GM21723 (cell line): ENCODE results near the gene VSNL1.
A peak's percentile ranks its signal among the peaks of the same experiment; 100 is the strongest.

ENCODE experiments used
- ATAC-seq: cut with Tn5 transposase; IDR thresholded peaks from one replicate; pipeline ENCODE4 v1.9.1; 2021; ENCODE audit warnings: mild to moderate bottlenecking, moderate library complexity; ENCODE audit not compliant: unreplicated experiment

Gene VSNL1

GRCh38 chr2:17540093-17540812 is at the start of gene VSNL1:
TSS of gene VSNL1 (plus strand) at chr2:17540696. CDS start at chr2:17592075, 51,379 bp downstream.
- no peak for ATAC-seq

- no peak for ATAC-seq
These were observed 44.9 kb upstream of the VSNL1 start for GRCh38 chr2:17495590-17495989.

GRCh38 chr2:17497718-17498117 is 42.8 kb upstream of the VSNL1 start:
- ATAC-seq = no peak

- ATAC-seq = no peak
These were observed 33.5 kb upstream of the VSNL1 start for GRCh38 chr2:17506736-17507616.

GRCh38 chr2:17515652-17516051 is 24.8 kb upstream of the VSNL1 start:
- peak; percentile 44 for ATAC-seq

GRCh38 chr2:17517481-17518211 is 22.9 kb upstream of the VSNL1 start:
- peak; percentile 31 for ATAC-seq

GRCh38 chr2:17518212-17519154 is 22.0 kb upstream of the VSNL1 start, which contains the start of gene RAD51AP2:
TSS of gene RAD51AP2 (minus strand) at chr2:17518440. CDS start at chr2:17518415, 25 bp downstream.
- peak; percentile 89 for ATAC-seq

GRCh38 chr2:17519486-17519885 is 21.0 kb upstream of the VSNL1 start:
- ATAC-seq = no peak

- ATAC-seq = no peak
These were observed 19.7 kb upstream of the VSNL1 start for GRCh38 chr2:17520761-17521160.

GRCh38 chr2:17521621-17522020 is 18.9 kb upstream of the VSNL1 start:
- no peak for ATAC-seq

- no peak for ATAC-seq
These were observed 18.2 kb upstream of the VSNL1 start for GRCh38 chr2:17522303-17522702.

- no peak for ATAC-seq
These were observed 10.7 kb upstream of the VSNL1 start for GRCh38 chr2:17529771-17530170.

GRCh38 chr2:17533546-17533945 is 7.0 kb upstream of the VSNL1 start:
- ATAC-seq = no peak

GRCh38 chr2:17536416-17536815 is 4.1 kb upstream of the VSNL1 start:
- ATAC-seq = no peak

GRCh38 chr2:17538022-17538843 is 2.3 kb upstream of the VSNL1 start:
- no peak for ATAC-seq

GRCh38 chr2:17538844-17539554 is 1.5 kb upstream of the VSNL1 start:
- no peak for ATAC-seq

- no peak for ATAC-seq
These were observed 844 bp upstream of the VSNL1 start for GRCh38 chr2:17539611-17540092.

GRCh38 chr2:17540813-17541530 is 476 bp downstream of the VSNL1 start:
- ATAC-seq = no peak
